NB4 (cell line): ENCODE results near the gene GRIK4.

Experiments used
- DNase-seq: peaks from one replicate; pipeline ENCODE4 v3.0.0; 2010; ENCODE audit warnings: low read depth
- H3K4me3 ChIP-seq: one replicate; pipeline ENCODE4 v1.5.1; 2011; ENCODE audit warnings: mild to moderate bottlenecking, low read depth, low read length, moderate library complexity
- MYC ChIP-seq: IDR thresholded peaks from 2 replicates; pipeline ENCODE4 v1.6.1; 2011; ENCODE audit warnings: low read depth, low read length
- POLR2A ChIP-seq: IDR thresholded peaks from 2 replicates; pipeline ENCODE4 v1.6.1; 2011; ENCODE audit warnings: mild to moderate bottlenecking; ENCODE audit not compliant: insufficient read length; ENCODE audit errors: extremely low read depth
- TF ChIP-seq, protein P1 (sequence below): IDR thresholded peaks from one replicate; pipeline ENCODE4 v1.5.1; 2012; ENCODE audit warnings: low read depth, low read length
- TF ChIP-seq, protein P2 (sequence below): IDR thresholded peaks from 2 replicates; pipeline ENCODE4 v1.6.1; 2011; ENCODE audit warnings: low read depth, low read length

The GRIK4 gene

DNA sequence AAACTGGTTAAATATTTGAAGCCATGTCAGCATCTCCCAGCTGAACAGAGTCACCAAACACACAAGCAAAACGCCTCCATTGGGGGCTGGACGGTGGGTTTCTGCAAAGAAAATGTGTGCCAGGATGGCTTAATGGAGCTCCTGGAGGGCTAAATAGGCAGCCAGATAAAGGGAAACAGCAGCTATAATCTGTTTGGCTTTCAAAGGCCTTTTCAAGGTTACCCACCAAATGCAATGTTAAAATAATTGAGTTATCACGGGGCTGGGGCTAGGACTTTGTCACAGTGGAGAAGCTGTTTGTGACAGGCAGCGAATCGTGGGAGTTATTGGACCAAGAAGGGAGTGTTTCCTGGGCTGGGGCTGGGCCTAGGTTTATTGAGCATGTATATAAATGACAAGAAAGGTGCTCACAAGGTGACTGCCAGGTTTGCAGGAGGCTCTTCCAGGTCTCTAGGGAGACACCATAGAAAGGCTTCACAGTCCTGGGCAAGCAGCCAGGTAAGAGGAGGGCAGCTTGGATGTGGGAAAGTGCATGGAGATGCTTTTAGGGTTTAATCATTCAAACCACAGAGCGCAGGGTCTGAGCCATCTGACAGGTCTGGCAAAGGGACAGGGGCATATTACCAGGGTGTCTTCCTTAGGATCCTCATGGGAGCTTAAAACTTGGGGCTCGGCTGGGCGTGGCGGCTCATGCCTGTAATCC lies 28.3 kb downstream of the GRIK4 start:
- TF ChIP-seq POLR2A (no peak), MYC (no peak)
- TF ChIP-seq, protein P1, sequence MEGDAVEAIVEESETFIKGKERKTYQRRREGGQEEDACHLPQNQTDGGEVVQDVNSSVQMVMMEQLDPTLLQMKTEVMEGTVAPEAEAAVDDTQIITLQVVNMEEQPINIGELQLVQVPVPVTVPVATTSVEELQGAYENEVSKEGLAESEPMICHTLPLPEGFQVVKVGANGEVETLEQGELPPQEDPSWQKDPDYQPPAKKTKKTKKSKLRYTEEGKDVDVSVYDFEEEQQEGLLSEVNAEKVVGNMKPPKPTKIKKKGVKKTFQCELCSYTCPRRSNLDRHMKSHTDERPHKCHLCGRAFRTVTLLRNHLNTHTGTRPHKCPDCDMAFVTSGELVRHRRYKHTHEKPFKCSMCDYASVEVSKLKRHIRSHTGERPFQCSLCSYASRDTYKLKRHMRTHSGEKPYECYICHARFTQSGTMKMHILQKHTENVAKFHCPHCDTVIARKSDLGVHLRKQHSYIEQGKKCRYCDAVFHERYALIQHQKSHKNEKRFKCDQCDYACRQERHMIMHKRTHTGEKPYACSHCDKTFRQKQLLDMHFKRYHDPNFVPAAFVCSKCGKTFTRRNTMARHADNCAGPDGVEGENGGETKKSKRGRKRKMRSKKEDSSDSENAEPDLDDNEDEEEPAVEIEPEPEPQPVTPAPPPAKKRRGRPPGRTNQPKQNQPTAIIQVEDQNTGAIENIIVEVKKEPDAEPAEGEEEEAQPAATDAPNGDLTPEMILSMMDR: no peak
- TF ChIP-seq, protein P2, sequence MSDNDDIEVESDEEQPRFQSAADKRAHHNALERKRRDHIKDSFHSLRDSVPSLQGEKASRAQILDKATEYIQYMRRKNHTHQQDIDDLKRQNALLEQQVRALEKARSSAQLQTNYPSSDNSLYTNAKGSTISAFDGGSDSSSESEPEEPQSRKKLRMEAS: no peak
- no peak for DNase-seq
- H3K4me3 ChIP-seq: no peak overlapping the region

GRCh38 chr11:120540744-120541465 lies 29.4 kb downstream of the GRIK4 start:
- DNase-seq: no peak
- TF ChIP-seq, protein P1: no peak
- TF ChIP-seq POLR2A (no peak), MYC (no peak)
- TF ChIP-seq, protein P2: no peak
- no peak overlapping the region for H3K4me3 ChIP-seq

GRCh38 chr11:120543521-120544215 lies 32.1 kb downstream of the GRIK4 start:
- TF ChIP-seq, protein P1: no peak
- TF ChIP-seq POLR2A: no peak
- no peak overlapping the region for H3K4me3 ChIP-seq
- DNase-seq: no peak

GRCh38 chr11:120545813-120546212 lies 34.3 kb downstream of the GRIK4 start:
- peak; percentile 34 for DNase-seq
- TF ChIP-seq, protein P1: no peak
- TF ChIP-seq MYC: no peak
- no peak for TF ChIP-seq POLR2A
- TF ChIP-seq, protein P2: no peak

DNA sequence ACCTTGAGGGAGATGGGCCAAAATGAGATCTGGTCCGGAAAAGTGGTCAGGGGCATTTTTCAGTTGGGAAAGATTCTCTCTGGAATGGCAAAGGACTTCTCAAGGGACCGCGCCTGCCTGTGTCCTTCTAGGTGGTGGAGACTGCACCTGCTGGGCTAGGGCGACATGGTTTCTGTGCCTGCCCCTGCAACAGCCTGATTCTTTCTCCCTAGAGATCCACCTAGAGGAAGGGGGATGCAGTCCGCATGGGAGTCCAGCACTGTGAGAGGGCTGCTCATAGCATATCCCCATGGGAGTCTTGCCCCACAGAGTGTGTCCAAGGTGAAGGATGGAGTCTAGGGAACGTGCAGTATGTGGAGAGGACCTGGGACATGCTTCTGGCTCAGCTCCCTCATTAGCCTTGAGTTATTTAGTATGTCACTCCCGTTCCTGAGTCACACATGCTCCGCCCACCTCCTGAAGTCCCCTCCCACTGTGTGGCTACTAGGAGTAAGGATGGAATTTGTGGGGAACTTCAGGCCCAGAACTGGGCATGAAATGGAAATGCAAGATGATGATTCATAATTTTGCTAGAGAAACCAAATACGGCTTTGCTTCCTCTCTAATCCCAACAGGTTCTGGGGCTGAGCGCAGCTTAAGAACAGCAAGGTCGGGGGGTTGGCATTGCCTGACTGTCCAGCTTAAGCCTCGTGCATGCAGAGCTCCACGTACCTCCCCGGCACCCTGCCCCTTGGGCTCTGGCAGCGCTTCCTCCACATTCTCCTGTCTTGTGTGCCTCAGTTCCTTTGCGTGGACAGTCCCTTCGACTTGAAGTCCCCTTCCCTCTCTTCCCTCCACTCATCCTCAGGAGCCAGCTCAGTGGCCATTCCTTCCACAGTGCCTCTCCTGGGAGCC lies 35.0 kb downstream of the GRIK4 start:
- TF ChIP-seq, protein P2: no peak
- TF ChIP-seq, protein P1: no peak
- TF ChIP-seq MYC: no peak
- TF ChIP-seq POLR2A: no peak
- DNase-seq: no peak
- no peak overlapping the region for H3K4me3 ChIP-seq

More at GRCh38 chr11:120545813-120546212, 34.3 kb downstream of the GRIK4 start:
- no peak overlapping the region for H3K4me3 ChIP-seq
